Measurements from ENCODE around the gene SDE2.
"Not testable (repeated sequence)": the region's sequence is repeated elsewhere in the genome, so short reads cannot be mapped to it uniquely, and the experiment has no call there.

The SDE2 gene

GRCh38 chr1:225941187-225941941 lies 57.8 kb downstream of the SDE2 start, which contains the start of gene LEFTY2:
Gene LEFTY2 (minus strand): TSS chr1:225941220. CDS start chr1:225941140, 80 bp downstream.
- peak; percentile 93 for DNase-seq

- peak; percentile 48 for DNase-seq
Measured at GRCh38 chr1:225940385-225941151, 58.6 kb downstream of the SDE2 start.

GRCh38 chr1:225939939-225940310 lies 59.2 kb downstream of the SDE2 start:
- DNase-seq, result not testable (repeated sequence)

GRCh38 chr1:225939097-225939938 lies 59.8 kb downstream of the SDE2 start:
- not testable (repeated sequence) for DNase-seq

GRCh38 chr1:225937048-225937968 lies 61.8 kb downstream of the SDE2 start:
- DNase-seq, result no peak

GRCh38 chr1:225936523-225936922 lies 62.6 kb downstream of the SDE2 start:
- no peak for DNase-seq

- not testable (repeated sequence) for DNase-seq
Measured at GRCh38 chr1:225936086-225936485, 63.1 kb downstream of the SDE2 start.

GRCh38 chr1:225934711-225935110 lies 64.4 kb downstream of the SDE2 start:
- DNase-seq, result no peak

GRCh38 chr1:225933072-225933471 lies 66.1 kb downstream of the SDE2 start:
- DNase-seq, result no peak
